Brain microvascular endothelial cell (primary cell): ENCODE data around the gene MELK.

ENCODE experiments used
- DNase-seq: peaks from one replicate; pipeline ENCODE4 v3.0.0-alpha.2; 2020
- H3K27ac ChIP-seq: fragments of 250-450 bp; sonication (Bioruptor Pico); 2 replicates; pipeline ENCODE4 v1.5.1; 2020; ENCODE audit warnings: mild to moderate bottlenecking, moderate library complexity
- H3K27me3 ChIP-seq: fragments of 250-450 bp; sonication (Bioruptor Pico); replicated peaks from 2 replicates; pipeline ENCODE4 v1.5.1; 2020; ENCODE audit warnings: mild to moderate bottlenecking
- H3K36me3 ChIP-seq: fragments of 250-450 bp; sonication (Bioruptor Pico); replicated peaks from 2 replicates; pipeline ENCODE4 v1.5.1; 2020; ENCODE audit warnings: mild to moderate bottlenecking
- H3K4me3 ChIP-seq: 2 replicates; pipeline ENCODE4 v1.5.1; 2011; ENCODE audit warnings: low read depth, mild to moderate bottlenecking, control low read depth, low read length, moderate library complexity
- in situ Hi-C: cut with HindIII; loops from 2 replicates; pipeline ENCODE4 v1.10.0; 2017; ENCODE audit warnings: low sequenced_read_pairs, low pct_ligation_motif_present
- TF ChIP-seq, protein P1 (sequence below): IDR thresholded peaks from 2 replicates; pipeline ENCODE4 v1.5.1; 2011; ENCODE audit warnings: low read depth, mild to moderate bottlenecking, moderate library complexity, low read length, control low read depth, inconsistent platforms; ENCODE audit errors: missing control alignments

The MELK gene

DNA sequence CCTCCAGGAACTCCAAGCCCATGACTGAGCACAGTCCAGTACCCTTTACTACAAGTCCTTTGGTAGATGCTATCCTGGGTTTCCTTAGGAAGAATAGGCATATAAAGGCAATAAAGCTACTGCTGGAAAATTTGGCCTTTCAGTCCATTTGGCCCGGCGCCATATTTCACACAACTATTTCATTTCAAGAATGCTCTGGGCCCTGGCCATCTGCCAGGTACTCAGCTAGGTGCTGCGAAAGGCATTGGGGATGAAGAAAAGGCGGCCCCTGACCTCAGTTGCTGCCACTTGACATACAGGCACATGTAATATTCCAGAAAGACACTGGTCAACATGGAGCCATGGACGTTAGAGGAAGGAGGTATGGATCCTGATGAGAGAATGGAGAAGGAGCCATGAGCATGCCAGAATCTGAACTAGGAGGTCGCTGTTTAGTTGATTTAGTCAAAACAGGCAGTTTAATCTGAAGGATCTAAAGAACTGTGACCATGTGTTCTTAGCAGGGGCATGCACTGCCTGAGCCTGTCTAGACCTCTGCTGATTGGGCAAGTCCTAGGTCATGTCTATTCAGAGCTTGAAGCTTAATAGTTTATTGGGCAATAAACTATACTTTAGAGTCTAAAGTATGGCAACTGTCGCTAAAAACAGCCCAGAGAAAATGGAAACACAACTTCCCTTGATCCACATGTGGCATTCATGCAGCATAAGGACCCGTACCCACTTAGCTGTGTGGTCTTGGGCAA is 149.3 kb downstream of the MELK start:
- no peak for DNase-seq
- no peaks in the 10 kb centered on the region for H3K27me3 ChIP-seq
- H3K4me3 ChIP-seq, result no peak overlapping the region
- H3K27ac ChIP-seq, result no peak overlapping the region
- TF ChIP-seq, protein P1, sequence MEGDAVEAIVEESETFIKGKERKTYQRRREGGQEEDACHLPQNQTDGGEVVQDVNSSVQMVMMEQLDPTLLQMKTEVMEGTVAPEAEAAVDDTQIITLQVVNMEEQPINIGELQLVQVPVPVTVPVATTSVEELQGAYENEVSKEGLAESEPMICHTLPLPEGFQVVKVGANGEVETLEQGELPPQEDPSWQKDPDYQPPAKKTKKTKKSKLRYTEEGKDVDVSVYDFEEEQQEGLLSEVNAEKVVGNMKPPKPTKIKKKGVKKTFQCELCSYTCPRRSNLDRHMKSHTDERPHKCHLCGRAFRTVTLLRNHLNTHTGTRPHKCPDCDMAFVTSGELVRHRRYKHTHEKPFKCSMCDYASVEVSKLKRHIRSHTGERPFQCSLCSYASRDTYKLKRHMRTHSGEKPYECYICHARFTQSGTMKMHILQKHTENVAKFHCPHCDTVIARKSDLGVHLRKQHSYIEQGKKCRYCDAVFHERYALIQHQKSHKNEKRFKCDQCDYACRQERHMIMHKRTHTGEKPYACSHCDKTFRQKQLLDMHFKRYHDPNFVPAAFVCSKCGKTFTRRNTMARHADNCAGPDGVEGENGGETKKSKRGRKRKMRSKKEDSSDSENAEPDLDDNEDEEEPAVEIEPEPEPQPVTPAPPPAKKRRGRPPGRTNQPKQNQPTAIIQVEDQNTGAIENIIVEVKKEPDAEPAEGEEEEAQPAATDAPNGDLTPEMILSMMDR, result no peak
- H3K36me3 ChIP-seq, result no peaks in the 10 kb centered on the region
- in situ Hi-C loops, result no loop called here

DNA sequence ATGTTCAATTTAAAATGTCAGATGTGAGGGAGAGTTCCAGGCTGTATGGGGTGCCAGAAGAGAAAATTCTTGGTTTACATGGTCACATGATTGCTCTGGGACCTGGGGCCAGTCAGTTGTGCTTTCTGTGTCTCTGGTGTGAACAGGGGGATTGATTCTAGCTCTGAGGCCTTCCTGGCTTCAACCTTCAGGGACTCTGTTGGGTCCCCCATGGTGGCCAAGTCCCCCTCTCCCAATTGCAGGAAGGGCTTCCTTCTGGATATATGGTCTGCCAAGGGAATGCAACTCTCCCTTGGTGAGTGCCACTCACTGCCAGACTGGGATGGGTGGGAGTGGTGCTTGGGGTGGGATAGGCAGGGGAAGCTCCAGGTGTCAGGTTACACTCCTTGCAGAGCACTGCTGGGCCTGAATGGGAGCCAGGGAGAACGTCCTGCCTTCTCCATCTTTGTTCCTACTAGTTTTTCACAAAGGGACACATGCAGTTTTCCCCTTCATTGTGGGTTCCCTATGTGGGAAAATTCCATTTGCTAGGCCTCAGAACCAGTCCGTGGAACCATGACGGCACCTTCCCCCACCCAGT is 153.2 kb downstream of the MELK start:
- in situ Hi-C loops, result no loop called here
- TF ChIP-seq, protein P1, result no peak
- DNase-seq, result no peak
- Histone ChIP-seq H3K27me3 (no peaks in the 10 kb centered on the region), H3K27ac (no peak overlapping the region), H3K36me3 (no peaks in the 10 kb centered on the region), H3K4me3 (no peak overlapping the region)
